Calu3 (cell line): Measurements from ENCODE around the gene TMEM167A. TPM values are rescaled to one million over a fixed set of nuclear protein-coding genes. Genes with fewer than 3 reads are reported as not detected.
A peak's percentile ranks its signal among the peaks of the same experiment; 100 is the strongest.

ENCODE experiments used
- BruUV-seq: library from RNA; stranded (reverse); fragments of 400-500 nt; replicated peaks from 2 replicates; lab custom pipeline; 2021; lab: Mats Ljungman, UMichigan
- CTCF ChIA-PET: fragments of 300-600 bp; sonication (Branson Sonifier 250); formaldehyde crosslinking; loops from one replicate; lab custom pipeline; 2022; ENCODE audit warnings: antibody characterized with exemption; lab: Charles Lee
- DNase-seq: peaks from one replicate; pipeline ENCODE4 v3.0.0; 2022
- H3K27ac Mint-ChIP-seq: one replicate; pipeline ENCODE4 v1.8.0; 2022; ENCODE audit warnings: mixed read lengths; ENCODE audit not compliant: unreplicated experiment
- H3K27me3 Mint-ChIP-seq: one replicate; pipeline ENCODE4 v1.8.0; 2022; ENCODE audit warnings: mixed read lengths; ENCODE audit not compliant: unreplicated experiment
- H3K36me3 Mint-ChIP-seq: one replicate; pipeline ENCODE4 v1.8.0; 2022; ENCODE audit warnings: mild to moderate bottlenecking, moderate library complexity, mixed read lengths; ENCODE audit not compliant: insufficient read depth, unreplicated experiment
- H3K4me1 Mint-ChIP-seq: one replicate; pipeline ENCODE4 v1.8.0; 2022; ENCODE audit warnings: mild to moderate bottlenecking, low read depth, mixed read lengths; ENCODE audit not compliant: unreplicated experiment
- H3K4me3 Mint-ChIP-seq: one replicate; pipeline ENCODE4 v1.8.0; 2022; ENCODE audit warnings: mild to moderate bottlenecking, low read depth, moderate library complexity, mixed read lengths; ENCODE audit not compliant: unreplicated experiment
- H3K9me3 Mint-ChIP-seq: one replicate; pipeline ENCODE4 v1.8.0; 2022; ENCODE audit warnings: low read depth, mixed read lengths; ENCODE audit not compliant: unreplicated experiment
- intact Hi-C: fragments of 100-400 bp; cut with micrococcal nuclease; formaldehyde crosslinking; loops from one replicate; pipeline ENCODE4 v1.10.0; 2022; ENCODE audit not compliant: unreplicated experiment
- total RNA-seq: library from RNA; stranded (reverse); gene quantifications from 2 replicates; pipeline ENCODE4 v1.2.3, GENCODE V29; 2022
- TF ChIP-seq, protein P1 (sequence below): fragments of 200-600 bp; IDR thresholded peaks from one replicate; pipeline ENCODE4 v1.8.0; 2022; ENCODE audit warnings: antibody characterized with exemption; ENCODE audit not compliant: unreplicated experiment

TMEM167A gene
- total RNA-seq, 1 experiment from 2014 or later = 165 TPM

DNA sequence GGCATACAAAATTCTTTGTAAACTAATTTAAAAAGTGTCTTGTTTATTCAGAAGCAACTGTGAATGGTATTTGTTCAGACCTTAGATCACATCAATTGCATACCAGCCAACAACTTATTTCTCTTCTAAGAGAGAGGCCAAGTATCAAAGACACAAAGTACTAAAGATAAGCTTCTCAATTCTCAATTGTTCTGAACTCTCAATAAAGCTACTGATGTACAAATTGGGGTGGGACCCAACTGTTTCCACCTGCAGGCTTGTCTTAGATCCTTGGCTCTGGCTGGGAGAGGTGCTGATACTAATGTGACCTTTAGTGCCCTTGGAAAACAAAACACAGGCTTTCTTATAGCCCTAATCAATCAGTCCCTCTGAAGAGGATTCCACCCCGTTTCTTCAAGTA, 22.3 kb upstream of the TMEM167A start:
- Mint-ChIP-seq H3K27ac (no peak overlapping the region), H3K36me3 (peaks cover 12% of the 10 kb centered on the region), H3K4me1 (peaks cover 47% of the 10 kb centered on the region), H3K9me3 (no peaks in the 10 kb centered on the region), H3K4me3 (no peak overlapping the region), H3K27me3 (no peaks in the 10 kb centered on the region)
- intact Hi-C loops = loop anchor here (5.0 to 10.0 kb wide), 4 partner anchors 53 to 745 kb away; no protein-coding TSS in a partner anchor
- TF ChIP-seq, protein P1, sequence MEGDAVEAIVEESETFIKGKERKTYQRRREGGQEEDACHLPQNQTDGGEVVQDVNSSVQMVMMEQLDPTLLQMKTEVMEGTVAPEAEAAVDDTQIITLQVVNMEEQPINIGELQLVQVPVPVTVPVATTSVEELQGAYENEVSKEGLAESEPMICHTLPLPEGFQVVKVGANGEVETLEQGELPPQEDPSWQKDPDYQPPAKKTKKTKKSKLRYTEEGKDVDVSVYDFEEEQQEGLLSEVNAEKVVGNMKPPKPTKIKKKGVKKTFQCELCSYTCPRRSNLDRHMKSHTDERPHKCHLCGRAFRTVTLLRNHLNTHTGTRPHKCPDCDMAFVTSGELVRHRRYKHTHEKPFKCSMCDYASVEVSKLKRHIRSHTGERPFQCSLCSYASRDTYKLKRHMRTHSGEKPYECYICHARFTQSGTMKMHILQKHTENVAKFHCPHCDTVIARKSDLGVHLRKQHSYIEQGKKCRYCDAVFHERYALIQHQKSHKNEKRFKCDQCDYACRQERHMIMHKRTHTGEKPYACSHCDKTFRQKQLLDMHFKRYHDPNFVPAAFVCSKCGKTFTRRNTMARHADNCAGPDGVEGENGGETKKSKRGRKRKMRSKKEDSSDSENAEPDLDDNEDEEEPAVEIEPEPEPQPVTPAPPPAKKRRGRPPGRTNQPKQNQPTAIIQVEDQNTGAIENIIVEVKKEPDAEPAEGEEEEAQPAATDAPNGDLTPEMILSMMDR = no peak
- no peak for DNase-seq
- no TSS peak for BruUV-seq
- CTCF ChIA-PET = no interaction called here

- TF ChIP-seq, protein P1 = no peak
- no peak for DNase-seq
- no peak overlapping the region for H3K27ac Mint-ChIP-seq
- H3K4me1 Mint-ChIP-seq = peaks cover 47% of the 10 kb centered on the region
- H3K4me3 Mint-ChIP-seq = no peak overlapping the region
- CTCF ChIA-PET = no interaction called here
- H3K9me3 Mint-ChIP-seq = peaks cover 2% of the 10 kb centered on the region
- BruUV-seq = no TSS peak
- intact Hi-C loops = loop anchor here (5.0 to 10.0 kb wide), 4 partner anchors 53 to 744 kb away; no protein-coding TSS in a partner anchor
- no peaks in the 10 kb centered on the region for H3K27me3 Mint-ChIP-seq
- peaks cover 12% of the 10 kb centered on the region for H3K36me3 Mint-ChIP-seq
These were observed 21.8 kb upstream of the TMEM167A start for GRCh38 chr5:83099001-83099400.

- CTCF ChIA-PET = no interaction called here
- peak overlapping the region; percentile 10 for H3K27ac Mint-ChIP-seq
- H3K27me3 Mint-ChIP-seq = no peaks in the 10 kb centered on the region
- TF ChIP-seq, protein P1 = no peak
- BruUV-seq = no TSS peak
- intact Hi-C loops = loop anchor here (5.0 to 10.0 kb wide), 4 partner anchors 55 to 743 kb away; no protein-coding TSS in a partner anchor
- DNase-seq = no peak
- H3K36me3 Mint-ChIP-seq = peaks cover 12% of the 10 kb centered on the region
- H3K9me3 Mint-ChIP-seq = peaks cover 4% of the 10 kb centered on the region
- H3K4me3 Mint-ChIP-seq = peak overlapping the region; percentile 50
- peaks cover 47% of the 10 kb centered on the region for H3K4me1 Mint-ChIP-seq
These were observed 20.6 kb upstream of the TMEM167A start for GRCh38 chr5:83097689-83098231.

DNA sequence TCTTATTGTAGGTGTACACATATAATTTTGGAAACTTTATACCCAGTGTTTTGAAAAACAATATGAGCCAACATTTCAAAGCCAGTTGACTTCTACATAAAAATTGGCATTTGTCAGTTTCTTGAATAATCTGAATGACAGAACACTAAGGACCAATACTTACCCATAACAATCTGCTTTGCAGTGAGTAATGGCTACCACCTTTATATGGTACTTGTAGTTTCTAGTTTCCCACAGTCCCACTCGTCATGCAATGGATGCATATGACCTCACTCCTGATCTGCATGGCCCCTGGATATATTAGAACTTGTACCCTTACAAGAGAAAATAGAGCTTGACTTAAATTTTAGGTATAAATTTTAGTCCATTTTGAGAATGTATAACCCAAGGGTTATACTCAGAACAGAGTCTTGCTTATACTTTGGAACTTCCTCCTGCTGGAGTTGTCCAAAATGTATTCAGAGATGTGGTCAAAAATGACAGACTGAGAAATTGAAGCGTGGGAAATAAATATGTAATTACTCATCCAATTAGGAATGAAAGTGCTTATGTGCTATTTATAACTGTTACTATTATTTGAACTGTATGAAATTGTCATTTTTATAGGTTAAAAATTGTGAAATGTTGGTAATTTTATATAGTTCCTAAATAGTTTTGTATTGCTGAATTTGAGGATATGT, 19.6 kb upstream of the TMEM167A start:
- Mint-ChIP-seq H3K4me3 (peak overlapping the region; percentile 76), H3K36me3 (peaks cover 12% of the 10 kb centered on the region), H3K4me1 (peaks cover 40% of the 10 kb centered on the region), H3K27me3 (no peaks in the 10 kb centered on the region), H3K27ac (peak overlapping the region; percentile 76), H3K9me3 (peaks cover 8% of the 10 kb centered on the region)
- DNase-seq = no peak
- intact Hi-C loops = loop anchor here (5.0 to 10.0 kb wide), 4 partner anchors 56 to 742 kb away; no protein-coding TSS in a partner anchor
- CTCF ChIA-PET = no interaction called here
- TF ChIP-seq, protein P1 = no peak
- no TSS peak for BruUV-seq
